HepG2 (cell line): ENCODE results near the gene RANGRF. TPM values are rescaled to one million over a fixed set of nuclear protein-coding genes. Genes with fewer than 3 reads are reported as not detected.

Experiments used
- BRD4 ChIP-seq: sonication (generic); formaldehyde crosslinking; IDR thresholded peaks from 2 replicates; pipeline ENCODE4 v1.4.0; 2020; ENCODE audit warnings: missing genetic modification reagents
- EED ChIP-seq: sonication (generic); formaldehyde crosslinking; IDR thresholded peaks from 2 replicates; pipeline ENCODE4 v1.5.0; 2020; ENCODE audit warnings: mild to moderate bottlenecking, missing genetic modification reagents
- EZH2 ChIP-seq: conservative IDR thresholded peaks from 2 replicates; pipeline ENCODE4 v1.6.1; 2012; ENCODE audit warnings: mild to moderate bottlenecking, low read depth, low read length, moderate library complexity
- FOSL1 ChIP-seq: sonication (generic); formaldehyde crosslinking; IDR thresholded peaks from 2 replicates; pipeline ENCODE4 v1.9.0; 2021; ENCODE audit warnings: missing genetic modification reagents, borderline replicate concordance
- FOXJ3 ChIP-seq: sonication (generic); formaldehyde crosslinking; IDR thresholded peaks from 2 replicates; pipeline ENCODE4 v1.4.0; 2020; ENCODE audit warnings: missing genetic modification reagents, mild to moderate bottlenecking, borderline replicate concordance
- FOXK2 ChIP-seq: fragments of 450-650 bp; IDR thresholded peaks from 2 replicates; pipeline ENCODE4 v1.6.1; 2016
- GLI4 ChIP-seq: sonication (generic); formaldehyde crosslinking; IDR thresholded peaks from 2 replicates; pipeline ENCODE4 v1.5.1; 2020; ENCODE audit warnings: missing genetic modification reagents, mild to moderate bottlenecking, moderate library complexity, borderline replicate concordance
- HNF4G ChIP-seq, 2 experiments: sonication (generic) in 1 of 2; formaldehyde crosslinking in 1 of 2; IDR thresholded peaks; 2 replicates each; pipeline versions ENCODE4 v1.4.0 to v1.6.1; 2011 to 2020; ENCODE audit warnings: borderline replicate concordance in 2 of 2, low read depth in 2 of 2, mild to moderate bottlenecking in 2 of 2, low read length in 1 of 2, missing genetic modification reagents in 1 of 2, moderate library complexity in 1 of 2
- KAT7 ChIP-seq: IDR thresholded peaks from 2 replicates; pipeline ENCODE4 v1.6.1; 2018; ENCODE audit warnings: borderline replicate concordance, missing compliant biosample characterization
- MAZ ChIP-seq, 2 experiments: sonication (generic) in 1 of 2; formaldehyde crosslinking in 1 of 2; IDR thresholded peaks; 2 replicates each; pipeline versions ENCODE4 v1.5.0 to v1.6.1; 2012 to 2020; ENCODE audit warnings: low read depth in 2 of 2, mild to moderate bottlenecking in 2 of 2, borderline replicate concordance in 1 of 2, improper control_type of control experiment in 1 of 2, low read length in 1 of 2, missing genetic modification reagents in 1 of 2, moderate library complexity in 1 of 2
- MLLT10 ChIP-seq: sonication (generic); formaldehyde crosslinking; IDR thresholded peaks from 2 replicates; pipeline ENCODE4 v1.4.0; 2020; ENCODE audit warnings: missing genetic modification reagents
- NFATC3 ChIP-seq: sonication (generic); formaldehyde crosslinking; IDR thresholded peaks from 2 replicates; pipeline ENCODE4 v1.5.1; 2020; ENCODE audit warnings: mild to moderate bottlenecking, missing genetic modification reagents
- NFYB ChIP-seq: sonication (generic); formaldehyde crosslinking; IDR thresholded peaks from 2 replicates; pipeline ENCODE4 v1.4.0; 2020; ENCODE audit warnings: missing genetic modification reagents
- RFX3 ChIP-seq: IDR thresholded peaks from 2 replicates; pipeline ENCODE4 v1.6.1; 2016; ENCODE audit warnings: missing biosample characterization, missing genetic modification reagents
- SETDB1 ChIP-seq: sonication (generic); formaldehyde crosslinking; IDR thresholded peaks from 2 replicates; pipeline ENCODE4 v1.5.1; 2020; ENCODE audit warnings: missing genetic modification reagents, mild to moderate bottlenecking, borderline replicate concordance
- SMAD1 ChIP-seq: sonication (generic); formaldehyde crosslinking; IDR thresholded peaks from 2 replicates; pipeline ENCODE4 v1.4.0; 2020; ENCODE audit warnings: missing genetic modification reagents, low read depth, mild to moderate bottlenecking, borderline replicate concordance
- TBX3 ChIP-seq: fragments of 450-650 bp; IDR thresholded peaks from 2 replicates; pipeline ENCODE4 v1.6.1; 2017; ENCODE audit warnings: antibody characterized with exemption, mild to moderate bottlenecking, inconsistent platforms, borderline replicate concordance
- TCF7L2 ChIP-seq: IDR thresholded peaks from 2 replicates; pipeline ENCODE4 v1.6.1; 2011; ENCODE audit warnings: mild to moderate bottlenecking, low read depth, low read length, moderate library complexity
- TGIF2 ChIP-seq: IDR thresholded peaks from 2 replicates; pipeline ENCODE4 v1.6.1; 2016; ENCODE audit warnings: control low read depth, missing compliant biosample characterization
- ZBTB46 ChIP-seq: sonication (generic); formaldehyde crosslinking; IDR thresholded peaks from 2 replicates; pipeline ENCODE4 v1.4.0; 2020; ENCODE audit warnings: mild to moderate bottlenecking, missing genetic modification reagents, borderline replicate concordance
- ZNF207 ChIP-seq: fragments of 450-650 bp; IDR thresholded peaks from 2 replicates; pipeline ENCODE4 v1.6.1; 2016; ENCODE audit warnings: antibody characterized with exemption, borderline replicate concordance
- ZNF235 ChIP-seq: sonication (generic); formaldehyde crosslinking; IDR thresholded peaks from 2 replicates; pipeline ENCODE4 v1.8.1; 2023; ENCODE audit warnings: mild to moderate bottlenecking, missing genetic modification reagents, borderline replicate concordance
- ZNF34 ChIP-seq: sonication (generic); formaldehyde crosslinking; IDR thresholded peaks from 2 replicates; pipeline ENCODE4 v1.4.0; 2020; ENCODE audit warnings: mild to moderate bottlenecking, missing genetic modification reagents, borderline replicate concordance
- ZNF543 ChIP-seq: sonication (generic); formaldehyde crosslinking; IDR thresholded peaks from 2 replicates; pipeline ENCODE4 v1.4.0; 2020; ENCODE audit warnings: mild to moderate bottlenecking, missing genetic modification reagents
- ZNF747 ChIP-seq: sonication (generic); formaldehyde crosslinking; IDR thresholded peaks from 2 replicates; pipeline ENCODE4 v1.8.1; 2023; ENCODE audit warnings: missing genetic modification reagents, mild to moderate bottlenecking, borderline replicate concordance
- polyA plus RNA-seq, 8 experiments: library from polyadenylated mRNA; depleted of rRNA in 3 of 8; stranded (reverse) in 7 of 8; unstranded in 1 of 8; fragments of >200 nt; fragmentation: Illumina TruSeq in 4 of 8; extraction: Trizol in 4 of 8; gene quantifications; 2 replicates each; pipeline versions ENCODE4 v1.2.1 to v1.2.3, GENCODE V29; 2011 to 2016; ENCODE audit warnings: low read depth in 4 of 8, missing spikeins in 1 of 8, mixed read lengths in 1 of 8; ENCODE audit not compliant: insufficient read depth in 1 of 8
- total RNA-seq, 5 experiments: library from RNA; depleted of rRNA; stranded (reverse); fragments of >200 nt; fragmentation: Illumina TruSeq; extraction: Trizol; gene quantifications; 2 replicates each; pipeline ENCODE4 v1.2.3, GENCODE V29; 2016; ENCODE audit warnings: low read depth in 1 of 5
- TF ChIP-seq, protein P1 (sequence below): sonication (generic); formaldehyde crosslinking; IDR thresholded peaks from 2 replicates; pipeline ENCODE4 v1.5.0; 2020; ENCODE audit warnings: mild to moderate bottlenecking, missing genetic modification reagents
- TF ChIP-seq, protein P2 (sequence below): sonication (generic); formaldehyde crosslinking; IDR thresholded peaks from 2 replicates; pipeline ENCODE4 v1.5.0; 2020; ENCODE audit warnings: missing genetic modification reagents

Gene RANGRF
- total and polyA plus RNA-seq, 2 of the 13 experiments (the other 11 are each of a cell fraction or from before 2014, with no cell fraction given) = 18.6 to 40.7 TPM

- no peak for TF ChIP-seq EZH2
- TF ChIP-seq NFYB (CRISPR knock-in tag) = no peak
- peak; percentile 46; the same call in 1 of the 2 replicates for TF ChIP-seq FOXK2
- TF ChIP-seq EED (CRISPR knock-in tag) = no peak
- no peak for TF ChIP-seq MLLT10 (CRISPR knock-in tag)
- no peak for TF ChIP-seq SETDB1
- TF ChIP-seq, protein P1, sequence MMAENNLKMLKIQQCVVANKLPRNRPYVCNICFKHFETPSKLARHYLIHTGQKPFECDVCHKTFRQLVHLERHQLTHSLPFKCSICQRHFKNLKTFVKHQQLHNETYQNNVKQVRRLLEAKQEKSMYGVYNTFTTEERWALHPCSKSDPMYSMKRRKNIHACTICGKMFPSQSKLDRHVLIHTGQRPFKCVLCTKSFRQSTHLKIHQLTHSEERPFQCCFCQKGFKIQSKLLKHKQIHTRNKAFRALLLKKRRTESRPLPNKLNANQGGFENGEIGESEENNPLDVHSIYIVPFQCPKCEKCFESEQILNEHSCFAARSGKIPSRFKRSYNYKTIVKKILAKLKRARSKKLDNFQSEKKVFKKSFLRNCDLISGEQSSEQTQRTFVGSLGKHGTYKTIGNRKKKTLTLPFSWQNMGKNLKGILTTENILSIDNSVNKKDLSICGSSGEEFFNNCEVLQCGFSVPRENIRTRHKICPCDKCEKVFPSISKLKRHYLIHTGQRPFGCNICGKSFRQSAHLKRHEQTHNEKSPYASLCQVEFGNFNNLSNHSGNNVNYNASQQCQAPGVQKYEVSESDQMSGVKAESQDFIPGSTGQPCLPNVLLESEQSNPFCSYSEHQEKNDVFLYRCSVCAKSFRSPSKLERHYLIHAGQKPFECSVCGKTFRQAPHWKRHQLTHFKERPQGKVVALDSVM (CRISPR knock-in tag) = peak; percentile 90
- TF ChIP-seq FOSL1 = no peak
- no peak for TF ChIP-seq TGIF2
- TF ChIP-seq GLI4 = no peak
- peak; percentile 28; the same call in 1 of the 2 replicates for TF ChIP-seq TBX3
- no peak for TF ChIP-seq SMAD1 (CRISPR knock-in tag)
- TF ChIP-seq ZNF235 (CRISPR knock-in tag) = no peak
- TF ChIP-seq RFX3 (CRISPR knock-in tag) = no peak
- TF ChIP-seq, protein P2, sequence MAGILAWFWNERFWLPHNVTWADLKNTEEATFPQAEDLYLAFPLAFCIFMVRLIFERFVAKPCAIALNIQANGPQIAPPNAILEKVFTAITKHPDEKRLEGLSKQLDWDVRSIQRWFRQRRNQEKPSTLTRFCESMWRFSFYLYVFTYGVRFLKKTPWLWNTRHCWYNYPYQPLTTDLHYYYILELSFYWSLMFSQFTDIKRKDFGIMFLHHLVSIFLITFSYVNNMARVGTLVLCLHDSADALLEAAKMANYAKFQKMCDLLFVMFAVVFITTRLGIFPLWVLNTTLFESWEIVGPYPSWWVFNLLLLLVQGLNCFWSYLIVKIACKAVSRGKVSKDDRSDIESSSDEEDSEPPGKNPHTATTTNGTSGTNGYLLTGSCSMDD (CRISPR knock-in tag) = no peak
- TF ChIP-seq FOXJ3 (CRISPR knock-in tag) = peak; percentile 83
- TF ChIP-seq HNF4G (IDR thresholded peaks at IDR 0.05; ENCODE audit: borderline replicate concordance, low read depth, low read length) = peak; percentile 74
- peak; percentile 73; the same call in 1 of the 2 replicates for TF ChIP-seq HNF4G (CRISPR knock-in tag; IDR thresholded peaks at IDR 0.05; ENCODE audit: borderline replicate concordance, low read depth)
- TF ChIP-seq KAT7 (CRISPR knock-in tag) = no peak; the same call in 1 of the 2 replicates
- TF ChIP-seq ZBTB46 (CRISPR knock-in tag) = no peak
- no peak for TF ChIP-seq MAZ (IDR thresholded peaks at IDR 0.05; ENCODE audit: borderline replicate concordance, low read depth, low read length)
- no peak for TF ChIP-seq MAZ (CRISPR knock-in tag; IDR thresholded peaks at IDR 0.05; ENCODE audit: low read depth)
- no peak for TF ChIP-seq ZNF543 (CRISPR knock-in tag)
- TF ChIP-seq ZNF207 = no peak
- TF ChIP-seq ZNF747 (CRISPR knock-in tag) = no peak
- peak; percentile 61; the same call in 1 of the 2 replicates for TF ChIP-seq TCF7L2
- no peak for TF ChIP-seq NFATC3 (CRISPR knock-in tag)
- no peak for TF ChIP-seq ZNF34
- TF ChIP-seq BRD4 (CRISPR knock-in tag) = no peak
These were observed 14.5 kb upstream of the RANGRF start (continued) for GRCh38 chr17:8273884-8274444.
